ENCODE results near the gene HOXD10.

HOXD10 gene

DNA sequence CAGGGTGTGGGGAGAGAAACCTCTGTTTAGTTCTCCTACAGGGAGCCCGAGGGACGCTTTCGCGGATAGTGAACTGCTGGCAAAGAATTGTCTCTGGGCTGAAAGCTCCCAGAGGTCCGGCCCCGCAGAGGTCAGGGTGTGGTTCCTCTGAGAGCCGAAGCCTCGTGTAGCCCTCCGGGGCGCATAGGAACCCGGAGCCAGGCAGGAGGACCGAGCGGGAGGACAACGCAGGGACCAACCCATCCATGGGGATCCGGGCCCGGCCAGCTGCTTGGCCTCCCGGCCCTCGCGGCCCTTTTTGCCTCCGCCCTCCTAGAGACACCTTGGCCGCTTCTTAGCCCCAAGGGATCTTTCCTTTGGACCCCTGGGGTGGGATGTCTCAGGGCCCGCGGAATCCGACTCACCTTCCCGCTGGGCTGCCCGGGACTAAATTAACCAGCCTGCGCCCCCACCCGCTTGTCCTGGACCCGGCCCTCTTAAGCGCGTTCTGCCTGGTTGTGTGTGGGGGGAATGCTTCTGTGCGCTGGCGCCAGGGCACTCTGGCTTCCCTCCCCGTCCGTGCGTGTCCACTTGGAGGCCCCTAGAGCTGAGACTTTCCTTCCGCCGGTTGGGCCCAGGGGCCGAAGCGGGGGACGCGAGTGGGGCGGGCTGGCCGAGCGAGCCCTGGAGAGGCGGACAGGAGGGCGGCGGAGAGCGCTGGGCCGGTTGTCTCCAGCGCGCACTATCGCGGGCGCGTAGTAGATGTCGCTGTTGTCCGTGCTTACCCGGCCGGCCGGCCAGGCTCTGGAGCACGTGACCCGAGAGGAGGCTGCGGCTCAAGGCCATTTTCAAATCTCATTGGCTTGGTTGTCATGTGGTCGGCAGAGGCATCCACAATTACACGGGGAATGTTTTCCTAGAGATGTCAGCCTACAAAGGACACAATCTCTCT lies at the start of gene HOXD10:
Gene HOXD10, plus strand, starts transcription at position 896 of the 931 bp plus-strand sequence. CDS start 56 bp downstream, outside the sequence.
- no peak within 1 kb of the TSS for H3K4me3 ChIP-seq (replicated peaks; ENCODE audit: low read depth, low read length)
- no peak for DNase-seq (ENCODE audit: low read depth)
- no peak for TF ChIP-seq CTCF (IDR thresholded peaks at IDR 0.05; ENCODE audit: low read length, missing control alignments)

DNA sequence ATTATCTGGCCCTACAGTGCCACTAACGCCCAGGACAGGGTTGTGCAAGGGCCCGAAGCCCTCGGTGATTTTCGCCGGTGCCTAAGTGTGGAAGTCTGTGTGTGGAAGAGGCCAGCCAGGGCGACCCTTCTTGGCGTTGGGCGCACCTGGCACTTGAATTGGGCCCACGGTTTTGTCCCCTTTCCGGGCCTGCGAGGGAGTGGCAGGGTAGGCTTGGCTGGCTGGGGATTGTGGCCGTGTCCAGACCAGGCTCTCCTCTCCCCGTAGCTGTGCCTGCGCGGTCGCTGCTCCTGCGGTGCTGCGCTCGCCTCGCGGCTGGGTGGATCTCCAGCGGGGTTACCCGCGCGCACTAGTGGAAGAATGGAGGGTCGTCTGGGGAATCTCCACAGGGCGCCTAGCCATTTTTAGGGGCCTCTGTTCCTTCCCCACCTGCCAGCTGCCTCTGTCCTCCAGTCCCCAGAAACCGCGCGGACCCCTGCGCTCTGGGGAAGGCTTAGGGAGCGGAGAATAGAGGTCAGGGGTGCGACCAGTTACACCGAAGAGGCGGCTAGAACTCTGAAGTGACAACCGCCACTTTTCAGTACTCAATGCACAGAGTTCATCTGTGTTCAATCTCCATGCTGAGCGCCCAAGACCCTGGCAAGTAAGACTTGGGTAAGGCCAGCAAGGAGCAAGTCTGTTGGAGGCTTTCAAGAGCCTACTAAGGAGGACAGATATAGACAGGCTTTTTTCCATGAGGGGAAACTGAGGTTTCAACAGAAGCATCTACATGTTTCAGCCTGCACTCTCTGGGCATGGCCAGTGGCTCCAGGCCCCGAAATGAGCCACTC lies 48.8 kb upstream of the HOXD10 start:
- H3K4me3 ChIP-seq (replicated peaks; ENCODE audit: low read depth, low read length), result no peak overlapping the region
- no peak for TF ChIP-seq CTCF (IDR thresholded peaks at IDR 0.05; ENCODE audit: low read length, missing control alignments)
- no peak for DNase-seq (ENCODE audit: low read depth)

DNA sequence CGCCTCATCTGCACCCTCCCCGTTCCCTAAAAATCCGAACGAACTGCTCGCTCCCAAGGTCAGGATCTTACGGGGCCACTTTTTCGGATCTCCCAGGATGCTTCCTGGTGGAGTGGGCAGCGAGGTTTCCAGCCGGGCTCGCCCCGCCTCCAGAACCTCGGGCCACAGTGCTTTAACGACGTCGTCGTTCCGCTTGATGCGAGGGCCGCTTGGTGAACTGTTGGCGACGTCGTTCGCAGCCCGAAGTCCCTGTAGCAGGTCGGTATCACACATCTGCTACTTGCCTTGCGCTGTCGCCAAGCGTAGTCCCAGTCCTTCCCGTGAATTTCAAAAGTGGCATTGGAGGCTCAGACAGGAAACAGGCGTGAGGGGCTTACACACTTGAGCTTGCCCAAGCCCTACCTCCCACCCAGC lies 48.2 kb upstream of the HOXD10 start:
- H3K4me3 ChIP-seq (replicated peaks; ENCODE audit: low read depth, low read length), result no peak overlapping the region
- TF ChIP-seq CTCF (IDR thresholded peaks at IDR 0.05; ENCODE audit: low read length, missing control alignments), result no peak
- no peak for DNase-seq (ENCODE audit: low read depth)

- no peak overlapping the region for H3K4me3 ChIP-seq (replicated peaks; ENCODE audit: low read depth, low read length)
- DNase-seq (ENCODE audit: low read depth), result no peak
- no peak for TF ChIP-seq CTCF (IDR thresholded peaks at IDR 0.05; ENCODE audit: low read length, missing control alignments)
Observed at GRCh38 chr2:176071330-176072291, 45.0 kb upstream of the HOXD10 start.

GRCh38 chr2:176072292-176072669 lies 44.3 kb upstream of the HOXD10 start:
- DNase-seq (ENCODE audit: low read depth), result no peak
- H3K4me3 ChIP-seq (replicated peaks; ENCODE audit: low read depth, low read length), result no peak overlapping the region

More at GRCh38 chr2:176072292-176072669, 44.3 kb upstream of the HOXD10 start:
- no peak for TF ChIP-seq CTCF (IDR thresholded peaks at IDR 0.05; ENCODE audit: low read length, missing control alignments)
